ENCODE data around the gene CGREF1.

CGREF1 gene

DNA sequence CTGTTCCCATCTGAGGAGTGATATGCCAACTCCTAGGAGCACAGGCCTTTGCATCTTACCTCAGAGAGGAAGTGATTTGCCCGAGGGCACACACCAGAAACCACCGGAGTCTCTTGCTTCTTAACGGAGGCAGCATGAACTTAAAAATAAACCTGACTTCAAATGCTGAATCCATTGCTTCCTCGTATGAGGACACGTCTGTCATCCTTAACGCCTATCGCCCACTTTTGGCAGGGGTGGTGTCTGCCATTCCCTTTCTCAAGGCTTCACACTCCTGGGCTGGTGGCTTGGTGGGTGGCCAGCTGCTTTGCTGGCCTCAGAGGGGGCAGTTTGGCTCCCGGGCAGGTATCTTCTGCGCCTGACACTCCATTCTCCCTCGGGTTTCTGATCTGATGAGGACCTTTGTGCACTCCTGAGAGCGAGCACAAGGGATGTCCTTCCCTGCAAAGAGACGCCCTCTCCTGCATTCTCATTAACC lies 16.6 kb upstream of the CGREF1 start:
- H3K27ac ChIP-seq (replicated peaks): no peak overlapping the region
- peak in 1 of 2 experiments; percentile 46 for DNase-seq (ENCODE audit: low read depth in 1 of 2, low spot score in 1 of 2)
- H3K27me3 ChIP-seq (ENCODE audit: insufficient read depth, poor library complexity, severe bottlenecking): no peaks in the 10 kb centered on the region
- TF ChIP-seq POLR2AphosphoS5 (IDR thresholded peaks at IDR 0.05; ENCODE audit: low read depth): no peak
- TF ChIP-seq SPI1 (IDR thresholded peaks at IDR 0.05; ENCODE audit: borderline replicate concordance, low read depth): peak; percentile 72; the same call in 1 of the 2 replicates
- no peak overlapping the region for H3K4me3 ChIP-seq (replicated peaks; ENCODE audit: insufficient read depth, low read length)

DNA sequence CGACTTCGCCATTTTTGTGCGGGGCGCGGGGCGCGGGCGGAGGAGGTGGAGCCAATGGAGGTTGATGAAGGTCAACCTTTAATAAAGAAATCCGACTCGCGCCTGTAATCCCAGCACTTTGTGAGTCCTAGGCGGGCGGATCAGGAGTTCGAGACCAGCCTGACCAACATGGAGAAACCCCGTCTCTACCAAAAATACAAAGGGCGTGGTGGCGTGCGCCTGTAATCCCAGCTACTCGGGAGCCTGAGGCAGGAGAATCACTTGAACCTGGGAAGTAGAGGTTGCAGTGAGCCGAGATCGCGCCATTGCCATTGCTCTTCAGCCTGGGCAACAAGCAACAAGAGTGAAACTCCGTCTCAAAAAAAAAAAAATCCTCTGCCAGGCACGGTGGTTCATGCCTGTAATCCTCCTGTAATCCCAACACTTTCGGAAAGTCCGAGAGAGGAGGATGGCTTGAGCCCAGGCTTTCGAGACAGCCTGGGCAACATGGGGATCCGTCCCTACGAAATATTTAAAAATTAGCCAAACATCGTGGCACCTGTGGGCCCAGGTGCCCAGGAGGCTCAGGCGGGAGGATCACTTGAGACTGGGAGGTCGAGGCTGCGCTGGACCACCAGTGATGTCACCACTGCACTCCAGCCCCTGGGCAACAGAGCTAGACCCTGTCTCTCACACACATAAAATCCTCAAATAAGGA lies 16.0 kb upstream of the CGREF1 start:
- H3K27me3 ChIP-seq (ENCODE audit: insufficient read depth, poor library complexity, severe bottlenecking): no peaks in the 10 kb centered on the region
- peak overlapping the region; percentile 10 for H3K4me3 ChIP-seq (replicated peaks; ENCODE audit: insufficient read depth, low read length)
- DNase-seq (ENCODE audit: low read depth in 1 of 2, low spot score in 1 of 2): no peak
- TF ChIP-seq SPI1 (IDR thresholded peaks at IDR 0.05; ENCODE audit: borderline replicate concordance, low read depth): no peak
- TF ChIP-seq POLR2AphosphoS5 (IDR thresholded peaks at IDR 0.05; ENCODE audit: low read depth): no peak
- TF ChIP-seq GABPA (IDR thresholded peaks at IDR 0.05; ENCODE audit: low read depth): no peak
- TF ChIP-seq, protein P1, sequence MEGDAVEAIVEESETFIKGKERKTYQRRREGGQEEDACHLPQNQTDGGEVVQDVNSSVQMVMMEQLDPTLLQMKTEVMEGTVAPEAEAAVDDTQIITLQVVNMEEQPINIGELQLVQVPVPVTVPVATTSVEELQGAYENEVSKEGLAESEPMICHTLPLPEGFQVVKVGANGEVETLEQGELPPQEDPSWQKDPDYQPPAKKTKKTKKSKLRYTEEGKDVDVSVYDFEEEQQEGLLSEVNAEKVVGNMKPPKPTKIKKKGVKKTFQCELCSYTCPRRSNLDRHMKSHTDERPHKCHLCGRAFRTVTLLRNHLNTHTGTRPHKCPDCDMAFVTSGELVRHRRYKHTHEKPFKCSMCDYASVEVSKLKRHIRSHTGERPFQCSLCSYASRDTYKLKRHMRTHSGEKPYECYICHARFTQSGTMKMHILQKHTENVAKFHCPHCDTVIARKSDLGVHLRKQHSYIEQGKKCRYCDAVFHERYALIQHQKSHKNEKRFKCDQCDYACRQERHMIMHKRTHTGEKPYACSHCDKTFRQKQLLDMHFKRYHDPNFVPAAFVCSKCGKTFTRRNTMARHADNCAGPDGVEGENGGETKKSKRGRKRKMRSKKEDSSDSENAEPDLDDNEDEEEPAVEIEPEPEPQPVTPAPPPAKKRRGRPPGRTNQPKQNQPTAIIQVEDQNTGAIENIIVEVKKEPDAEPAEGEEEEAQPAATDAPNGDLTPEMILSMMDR (IDR thresholded peaks at IDR 0.05; ENCODE audit: insufficient read depth, low read length): no peak
- TF ChIP-seq, protein P2, sequence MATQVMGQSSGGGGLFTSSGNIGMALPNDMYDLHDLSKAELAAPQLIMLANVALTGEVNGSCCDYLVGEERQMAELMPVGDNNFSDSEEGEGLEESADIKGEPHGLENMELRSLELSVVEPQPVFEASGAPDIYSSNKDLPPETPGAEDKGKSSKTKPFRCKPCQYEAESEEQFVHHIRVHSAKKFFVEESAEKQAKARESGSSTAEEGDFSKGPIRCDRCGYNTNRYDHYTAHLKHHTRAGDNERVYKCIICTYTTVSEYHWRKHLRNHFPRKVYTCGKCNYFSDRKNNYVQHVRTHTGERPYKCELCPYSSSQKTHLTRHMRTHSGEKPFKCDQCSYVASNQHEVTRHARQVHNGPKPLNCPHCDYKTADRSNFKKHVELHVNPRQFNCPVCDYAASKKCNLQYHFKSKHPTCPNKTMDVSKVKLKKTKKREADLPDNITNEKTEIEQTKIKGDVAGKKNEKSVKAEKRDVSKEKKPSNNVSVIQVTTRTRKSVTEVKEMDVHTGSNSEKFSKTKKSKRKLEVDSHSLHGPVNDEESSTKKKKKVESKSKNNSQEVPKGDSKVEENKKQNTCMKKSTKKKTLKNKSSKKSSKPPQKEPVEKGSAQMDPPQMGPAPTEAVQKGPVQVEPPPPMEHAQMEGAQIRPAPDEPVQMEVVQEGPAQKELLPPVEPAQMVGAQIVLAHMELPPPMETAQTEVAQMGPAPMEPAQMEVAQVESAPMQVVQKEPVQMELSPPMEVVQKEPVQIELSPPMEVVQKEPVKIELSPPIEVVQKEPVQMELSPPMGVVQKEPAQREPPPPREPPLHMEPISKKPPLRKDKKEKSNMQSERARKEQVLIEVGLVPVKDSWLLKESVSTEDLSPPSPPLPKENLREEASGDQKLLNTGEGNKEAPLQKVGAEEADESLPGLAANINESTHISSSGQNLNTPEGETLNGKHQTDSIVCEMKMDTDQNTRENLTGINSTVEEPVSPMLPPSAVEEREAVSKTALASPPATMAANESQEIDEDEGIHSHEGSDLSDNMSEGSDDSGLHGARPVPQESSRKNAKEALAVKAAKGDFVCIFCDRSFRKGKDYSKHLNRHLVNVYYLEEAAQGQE (IDR thresholded peaks at IDR 0.05; ENCODE audit: insufficient replicate concordance, low read depth): no peak
- H3K27ac ChIP-seq (replicated peaks): peak overlapping the region; percentile 71

DNA sequence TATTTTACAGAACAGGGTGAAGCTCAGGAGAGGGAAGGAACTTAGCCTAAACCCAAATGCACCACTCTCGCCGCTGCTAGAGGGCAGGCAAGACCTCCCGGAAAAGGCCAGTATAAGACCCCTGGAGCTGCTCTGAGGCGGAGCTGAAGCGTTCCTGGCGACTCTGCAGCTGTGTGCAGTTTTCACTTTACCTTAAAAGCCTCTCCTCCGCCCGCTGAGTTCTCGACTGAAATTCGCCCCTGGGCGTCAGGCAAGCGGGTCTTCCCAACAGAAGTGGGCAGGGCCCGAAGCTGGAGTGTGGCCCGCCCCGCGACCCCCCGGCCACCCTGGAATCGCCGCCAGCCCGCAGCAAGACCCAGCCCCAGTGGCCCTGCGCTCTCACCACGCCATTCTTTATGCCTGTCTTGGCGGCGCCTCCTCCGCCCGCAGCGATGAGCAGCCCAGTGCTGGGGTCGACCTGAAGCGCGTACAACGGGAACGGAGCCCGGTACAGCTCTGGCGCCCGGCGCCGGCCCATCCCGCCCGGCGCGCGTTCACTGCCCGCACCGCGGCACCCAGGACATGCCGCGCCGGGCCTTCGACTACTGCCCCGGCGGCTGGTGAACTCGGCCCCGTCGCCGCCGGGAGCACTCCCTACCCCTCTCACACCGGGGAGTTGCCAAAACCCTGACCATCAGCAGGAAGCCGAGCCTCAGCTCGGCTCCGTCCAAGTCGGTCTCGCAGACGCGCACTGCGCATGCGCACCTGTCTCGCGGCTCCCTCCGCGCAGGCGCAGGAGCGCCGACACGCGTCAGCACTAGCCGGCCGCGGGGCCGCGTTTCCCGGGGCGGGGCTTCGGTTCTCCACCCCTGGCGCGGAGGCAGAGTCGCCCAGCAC lies 15.2 kb upstream of the CGREF1 start, which contains the start of gene PREB:
PREB (minus strand) TSS at position 732 of the 876 bp plus-strand sequence; CDS start at position 517, 215 bp downstream.
- H3K27ac ChIP-seq (replicated peaks): peak within 1 kb of the TSS; percentile 71
- TF ChIP-seq POLR2AphosphoS5 (IDR thresholded peaks at IDR 0.05; ENCODE audit: low read depth) (peak; percentile 76; the same call in 1 of the 2 replicates), GABPA (IDR thresholded peaks at IDR 0.05; ENCODE audit: low read depth) (no peak), SPI1 (IDR thresholded peaks at IDR 0.05; ENCODE audit: borderline replicate concordance, low read depth) (peak; percentile 9; the same call in 1 of the 2 replicates)
- TF ChIP-seq, protein P1 (IDR thresholded peaks at IDR 0.05; ENCODE audit: insufficient read depth, low read length): peak; percentile 2
- TF ChIP-seq, protein P2 (IDR thresholded peaks at IDR 0.05; ENCODE audit: insufficient replicate concordance, low read depth): no peak
- H3K27me3 ChIP-seq (ENCODE audit: insufficient read depth, poor library complexity, severe bottlenecking): no peaks in the 10 kb centered on the region
- peak; percentile 87 to 96 for DNase-seq (ENCODE audit: low read depth in 1 of 2, low spot score in 1 of 2)
- peak within 1 kb of the TSS; percentile 95 for H3K4me3 ChIP-seq (replicated peaks; ENCODE audit: insufficient read depth, low read length)

Data from HL-60 (cell line).